Measurements from ENCODE around the gene USP34.

GRCh38 chr2:61512768-61513398 is 42.0 kb upstream of the USP34 start:
- no peak for TF ChIP-seq CTCF (conservative IDR thresholded peaks at IDR 0.05; ENCODE audit: low read depth in 2 of 2)
- no peak for TF ChIP-seq POLR2AphosphoS5 (IDR thresholded peaks at IDR 0.05; ENCODE audit: low read depth)
- TF ChIP-seq EZH2 (IDR thresholded peaks at IDR 0.05; ENCODE audit: low read depth, unreplicated experiment), result no peak
- no peak for TF ChIP-seq EZH2phosphoT487 (IDR thresholded peaks at IDR 0.05; ENCODE audit: unreplicated experiment)
- TF ChIP-seq REST (IDR thresholded peaks at IDR 0.05; ENCODE audit: unreplicated experiment), result no peak
- no peak for TF ChIP-seq NANOG (IDR thresholded peaks at IDR 0.05; ENCODE audit: borderline replicate concordance)
- no peak for TF ChIP-seq ZNF114 (CRISPR knock-in tag; IDR thresholded peaks at IDR 0.05)
- TF ChIP-seq STAT1 (IDR thresholded peaks at IDR 0.05; ENCODE audit: unreplicated experiment), result no peak
